Stimulated activated naive CD8-positive, alpha-beta T cell treated with anti-CD3 and anti-CD28 coated beads, Interleukin-15, Interleukin-2, amounts not matched to agents 100 U/mL and 50 U/mL, for 24 hours (primary cell): Measurements from ENCODE around the gene GGTLC2.
A peak's percentile ranks its signal among the peaks of the same experiment; 100 is the strongest.
"Not testable (repeated sequence)": the region's sequence is repeated elsewhere in the genome, so short reads cannot be mapped to it uniquely, and the experiment has no call there.

ENCODE experiments used
- ATAC-seq: fragments of 150-1000 bp; cut with Tn5 transposase; one replicate; pipeline ENCODE4 v1.10.0; 2021
- DNase-seq: peaks from one replicate; pipeline ENCODE4 v3.0.0; 2021

The GGTLC2 gene

DNA sequence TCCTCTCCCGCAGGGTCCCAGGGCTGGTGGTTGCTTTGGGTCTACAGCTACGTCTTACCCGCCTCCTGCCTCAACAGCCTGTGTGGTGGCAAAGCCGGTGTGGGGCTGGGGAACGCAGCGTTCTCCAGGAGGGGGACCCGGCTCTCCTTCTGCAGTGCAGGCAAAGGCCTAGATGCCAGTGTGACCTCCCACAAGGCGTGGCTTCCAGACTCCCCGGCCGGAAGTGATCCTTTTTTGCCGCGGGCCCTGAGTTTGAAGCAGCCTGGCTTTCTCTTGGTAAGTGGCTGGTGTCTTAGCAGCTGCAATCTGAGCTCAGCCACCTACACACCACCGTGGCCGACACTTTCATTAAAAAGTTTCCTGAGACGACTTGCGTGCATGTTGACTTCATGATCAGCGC, 6.1 kb upstream of the GGTLC2 start:
- DNase-seq, ATAC-seq: not testable (repeated sequence)

DNA sequence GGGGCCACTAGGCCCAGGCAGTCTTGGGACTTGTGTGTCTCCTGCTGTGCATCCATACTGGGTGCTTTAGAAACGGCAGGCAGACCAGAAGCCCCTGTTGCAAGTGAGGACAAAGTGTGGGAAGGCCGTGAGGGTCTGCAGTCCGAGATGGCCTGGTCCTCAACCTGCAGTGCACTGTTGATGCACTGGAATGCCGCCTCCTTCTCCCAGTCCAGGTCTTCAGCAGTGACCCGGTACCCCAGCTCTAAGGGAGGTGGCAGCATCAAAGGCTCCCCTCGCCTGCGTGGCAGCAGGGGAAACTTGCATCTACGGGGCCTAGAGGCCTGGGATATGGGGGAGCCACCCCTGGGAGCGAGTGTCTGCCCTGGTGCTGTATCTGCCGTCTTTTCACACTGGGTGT, 2.2 kb upstream of the GGTLC2 start:
- ATAC-seq, DNase-seq: not testable (repeated sequence)

DNA sequence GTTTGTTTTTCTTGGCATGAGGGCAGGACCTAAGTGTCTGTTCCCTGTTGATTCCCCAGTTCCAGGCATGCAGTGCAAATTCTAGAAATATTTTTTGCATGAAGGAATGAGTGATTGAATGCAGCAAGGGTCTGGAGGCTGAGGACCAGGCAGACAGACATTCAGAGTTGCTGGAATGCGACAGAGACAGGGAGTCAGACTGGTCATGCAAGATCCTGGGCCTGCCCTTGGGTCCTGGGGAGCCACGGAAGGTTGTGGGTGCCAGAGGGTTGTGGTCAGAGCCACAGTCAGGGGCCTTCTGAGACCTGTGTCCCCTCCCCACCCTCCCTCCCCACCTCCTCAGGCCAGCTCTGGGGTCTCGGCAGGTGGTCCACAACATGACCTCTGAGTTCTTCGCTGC, 1.6 kb downstream of the GGTLC2 start:
- ATAC-seq, DNase-seq: not testable (repeated sequence)

DNA sequence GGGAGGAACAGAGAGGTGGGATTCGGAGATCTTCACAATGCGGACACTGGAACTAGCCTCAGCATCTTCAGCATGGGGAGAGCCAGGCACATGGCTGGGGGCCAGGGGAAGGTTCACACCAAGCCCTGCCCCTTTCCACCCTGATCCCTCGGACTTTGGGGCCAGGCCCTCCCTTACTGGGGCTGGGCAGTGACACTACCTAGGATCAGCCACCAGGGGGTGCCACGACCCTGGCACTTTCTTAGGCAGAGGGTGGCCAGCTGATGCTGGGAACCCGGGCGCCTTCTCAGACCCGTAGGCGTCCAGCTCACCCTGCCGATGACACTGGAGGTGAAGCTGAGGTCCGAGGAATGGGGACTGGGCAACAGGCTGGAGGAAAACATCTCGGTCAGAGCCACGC, 3.5 kb downstream of the GGTLC2 start:
- DNase-seq, ATAC-seq: not testable (repeated sequence)

DNA sequence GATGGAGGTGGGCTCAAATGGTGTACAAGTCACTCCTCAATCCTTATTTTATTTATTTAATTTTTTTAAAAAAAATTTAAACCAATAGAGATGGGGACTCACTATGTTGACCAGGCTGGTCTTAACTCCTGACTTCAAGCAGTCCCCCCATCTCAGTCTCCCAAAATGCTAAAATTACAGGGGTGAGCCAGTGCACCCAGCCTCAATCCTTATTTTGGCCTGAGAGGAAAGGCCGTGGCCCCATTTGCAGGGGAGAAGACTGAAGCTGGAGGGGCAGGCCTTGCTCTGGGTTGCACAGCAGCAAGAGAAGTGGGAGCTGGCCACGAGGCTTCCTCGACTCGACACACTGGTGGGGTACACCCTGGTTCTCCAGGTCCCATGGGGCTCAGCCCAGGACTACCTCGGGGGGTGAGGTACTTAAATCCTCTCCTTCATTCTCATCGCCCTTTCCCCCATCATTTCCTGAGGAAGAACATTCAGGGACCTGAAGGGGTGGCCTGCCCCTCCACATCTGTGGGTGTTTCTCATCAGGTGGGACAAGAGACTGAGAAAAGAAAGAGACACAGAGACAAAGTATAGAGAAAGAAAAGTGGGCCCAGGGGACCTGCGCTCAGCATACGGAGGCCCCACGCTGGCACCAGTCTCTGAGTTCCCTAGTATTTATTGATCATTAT, 4.6 kb downstream of the GGTLC2 start:
- ATAC-seq, DNase-seq: not testable (repeated sequence)

DNA sequence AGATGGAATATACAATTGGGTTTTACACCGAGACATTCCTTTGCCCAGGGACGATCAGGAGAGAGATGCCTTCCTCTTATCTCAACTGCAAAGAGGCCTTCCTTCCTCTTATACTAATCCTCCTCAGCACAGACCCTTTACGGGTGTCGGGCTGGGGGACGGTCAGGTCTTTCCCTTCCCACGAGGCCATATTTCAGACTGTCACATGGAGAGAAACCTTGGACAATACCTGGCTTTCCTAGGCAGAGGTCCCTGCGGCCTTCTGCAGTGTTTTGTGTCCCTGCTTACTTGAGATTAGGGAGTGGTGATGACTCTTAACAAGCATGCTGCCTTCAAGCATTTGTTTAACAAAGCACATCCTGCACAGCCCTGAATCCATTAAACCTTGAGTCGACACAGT, 5.3 kb downstream of the GGTLC2 start:
- DNase-seq, ATAC-seq: not testable (repeated sequence)

DNA sequence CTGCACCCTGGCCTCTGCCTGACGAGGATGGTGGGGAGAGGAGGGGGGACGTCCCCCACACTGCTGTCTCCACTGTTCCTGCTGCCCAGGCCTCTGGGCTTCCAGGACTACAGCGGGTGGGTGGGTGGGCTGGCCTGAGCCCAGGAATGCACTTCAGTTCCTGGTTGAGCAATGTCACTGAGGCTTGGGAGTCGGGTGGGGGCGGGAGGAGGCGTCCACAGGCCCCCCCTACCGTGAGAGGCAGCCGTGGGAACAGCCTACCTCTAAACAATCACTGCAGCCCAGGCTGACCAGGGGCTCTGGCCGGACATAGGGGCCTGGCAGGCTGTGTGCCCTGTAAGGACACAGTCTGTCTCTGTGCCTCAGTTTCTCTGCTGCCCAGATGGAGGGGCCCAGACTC, 6.0 kb downstream of the GGTLC2 start:
- DNase-seq, ATAC-seq: not testable (repeated sequence)

DNA sequence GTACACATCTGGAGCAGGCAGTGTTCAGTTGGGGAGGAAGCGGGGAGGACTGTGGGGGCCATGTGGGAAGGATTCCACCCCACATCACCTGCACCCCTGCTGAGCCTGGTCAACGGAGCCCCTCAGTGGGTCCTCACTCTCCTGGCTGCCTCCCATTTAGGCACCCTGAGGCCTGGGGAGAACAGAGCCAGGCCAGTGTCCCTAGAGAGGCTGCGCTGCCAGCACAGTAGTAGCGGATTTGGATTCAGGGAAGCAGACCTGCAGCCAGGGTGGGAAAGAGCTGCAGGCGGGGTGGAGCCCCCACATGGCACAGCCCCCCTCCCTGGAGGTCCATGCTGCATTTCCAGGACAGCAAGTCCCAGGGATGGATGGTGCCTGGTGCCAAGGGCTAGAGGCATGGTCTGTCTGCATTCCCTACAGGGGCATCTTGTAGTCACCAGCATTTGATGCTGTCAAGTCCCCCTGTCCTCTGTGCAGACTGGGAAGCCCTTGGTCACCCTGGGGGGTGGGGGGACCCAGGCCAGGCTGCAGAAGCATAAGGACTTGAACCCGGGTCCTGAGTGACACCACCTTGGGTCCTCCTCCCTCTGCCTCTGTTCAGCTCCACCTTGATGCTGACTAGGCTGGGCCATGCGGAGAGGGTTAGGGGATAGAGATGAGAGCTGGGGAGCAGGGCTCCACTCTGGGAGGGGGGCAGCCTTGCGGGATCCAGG, 6.5 kb downstream of the GGTLC2 start:
- ATAC-seq, DNase-seq: not testable (repeated sequence)

DNA sequence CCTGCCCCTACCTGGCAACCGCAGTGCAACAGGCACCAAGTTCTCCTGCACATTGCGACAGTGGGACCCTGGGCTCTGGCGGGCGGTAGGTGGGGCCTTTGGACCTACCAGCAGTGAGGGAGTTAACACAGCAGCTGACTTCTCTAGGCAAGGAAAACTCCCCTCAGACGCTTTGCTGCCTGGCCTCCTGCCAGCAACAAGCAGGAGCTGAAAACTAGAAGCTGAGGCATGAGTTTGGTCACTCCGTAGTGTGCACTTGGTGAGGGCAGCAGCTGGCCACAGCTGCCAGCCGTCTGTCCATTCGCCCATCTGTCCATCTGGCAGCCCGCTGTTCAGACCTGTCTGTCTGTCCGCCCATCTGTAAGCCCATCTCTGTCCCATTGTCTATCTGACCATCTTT, 7.2 kb downstream of the GGTLC2 start:
- not testable (repeated sequence) for DNase-seq, ATAC-seq

DNA sequence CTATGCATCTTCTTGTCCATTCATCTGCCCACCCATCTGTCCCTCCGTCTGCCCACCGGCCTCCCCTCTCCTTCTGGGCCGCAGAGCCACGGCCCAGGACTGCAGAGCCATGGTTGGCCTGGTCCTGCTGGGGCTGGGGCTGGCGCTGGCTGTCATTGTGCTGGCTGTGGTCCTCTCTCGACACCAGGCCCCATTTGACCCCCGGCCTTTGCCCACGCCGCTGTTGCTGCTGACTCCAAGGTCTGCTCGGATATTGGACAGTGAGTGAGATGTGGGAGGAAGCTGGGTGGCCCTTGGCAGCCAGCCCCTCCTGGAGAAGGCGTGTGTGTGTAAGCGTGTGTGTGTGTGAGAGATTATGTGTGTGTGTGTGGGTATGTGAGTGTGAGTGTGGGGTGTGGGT, 7.7 kb downstream of the GGTLC2 start:
- not testable (repeated sequence) for ATAC-seq

DNA sequence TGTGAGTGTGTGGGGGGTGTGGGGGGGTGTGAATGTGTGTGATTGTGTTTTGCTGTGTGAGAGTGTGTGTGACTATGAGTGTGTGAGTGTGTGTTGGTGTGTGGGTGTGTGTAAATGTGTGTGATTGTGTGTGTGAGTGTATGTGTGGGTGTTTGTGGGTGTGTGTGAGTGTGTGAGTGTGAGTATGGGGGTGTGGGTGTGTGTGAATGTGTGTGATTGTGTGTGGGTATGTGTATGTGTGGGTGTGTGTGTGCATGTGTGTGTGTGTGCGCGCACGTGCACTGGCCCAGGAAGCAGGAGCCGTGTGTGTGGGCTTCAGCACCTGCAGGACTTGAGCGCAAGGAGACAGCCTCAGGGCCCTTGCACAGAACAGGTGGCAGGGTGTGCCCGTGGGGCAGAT, 8.2 kb downstream of the GGTLC2 start:
- ATAC-seq, DNase-seq: not testable (repeated sequence)

More for the DNA sequence above, 7.7 kb downstream of the GGTLC2 start:
- DNase-seq, result not testable (repeated sequence)

DNA sequence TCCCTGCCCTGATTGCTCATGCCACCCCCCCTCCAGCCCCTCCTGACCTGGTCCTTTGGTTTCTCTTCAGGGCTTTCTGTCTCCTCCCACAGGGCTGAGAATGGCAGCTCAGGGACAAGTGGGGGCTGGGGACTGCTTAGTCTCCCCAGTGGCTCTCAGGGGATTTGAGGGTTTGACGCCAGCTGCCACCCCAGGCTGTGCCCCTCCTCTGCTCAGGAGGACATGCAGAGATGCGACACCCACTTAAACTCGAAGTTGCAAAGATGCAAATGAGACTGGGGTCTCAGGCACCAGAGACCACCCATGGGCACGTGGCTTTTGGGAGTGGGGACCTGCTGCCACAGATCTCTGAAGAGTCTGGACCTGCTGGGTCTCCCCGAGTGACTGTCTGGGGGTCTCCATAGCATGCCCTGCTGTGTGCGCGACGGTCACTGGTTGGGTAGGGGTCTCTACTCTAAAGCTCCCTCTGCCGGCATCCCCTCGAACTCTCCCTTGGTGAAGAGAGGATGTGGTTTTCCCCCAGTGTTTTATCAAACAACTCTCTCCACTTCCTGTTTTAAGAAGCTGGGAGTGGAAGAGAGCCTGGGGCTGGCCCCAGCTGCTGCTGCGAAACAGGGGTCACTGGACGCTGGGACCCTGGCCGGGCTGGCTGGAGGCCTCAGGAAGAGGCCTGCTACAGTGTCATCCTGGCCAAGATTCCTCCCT, 9.4 kb downstream of the GGTLC2 start:
- not testable (repeated sequence) for ATAC-seq

DNA sequence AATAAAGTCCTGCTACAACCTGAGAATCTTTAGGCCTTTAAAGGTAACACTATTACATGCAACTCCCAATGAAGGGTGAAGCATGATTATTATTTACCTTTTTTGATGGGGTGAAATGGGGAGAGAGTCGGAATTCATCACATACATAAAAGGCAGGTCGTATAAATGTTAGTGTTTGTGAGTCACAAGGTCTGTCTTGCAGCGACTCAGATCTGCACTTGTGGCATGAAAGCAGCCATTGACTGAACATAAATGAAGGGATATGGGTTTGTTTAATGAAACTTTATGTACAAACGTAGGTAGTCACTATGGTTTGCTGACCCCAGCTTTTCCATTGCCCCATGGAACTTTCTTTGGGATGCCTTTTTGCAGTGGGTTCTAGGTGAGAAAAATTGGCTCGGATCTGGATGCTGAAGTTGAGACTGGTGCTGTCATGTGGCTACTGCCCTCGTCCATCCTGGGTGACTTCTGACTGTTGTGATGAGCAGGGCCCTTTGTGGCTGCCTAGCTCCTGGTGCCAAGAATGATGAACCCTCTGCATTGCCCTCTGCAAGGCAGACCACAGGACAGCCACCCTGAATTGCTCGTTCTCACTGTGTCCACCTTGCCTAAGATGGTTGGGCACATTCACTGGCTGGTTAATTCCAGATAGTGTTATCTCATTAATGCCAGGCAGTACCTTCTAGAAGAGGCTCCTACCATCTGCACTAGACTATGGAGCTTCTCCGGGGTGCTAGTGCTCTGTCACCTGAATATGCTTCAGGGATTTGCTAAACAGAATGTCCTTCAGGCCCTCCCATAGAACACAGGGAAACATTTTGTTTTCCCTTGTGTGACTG, 11.3 kb downstream of the GGTLC2 start:
- no peak for DNase-seq
- no peak for ATAC-seq

More for the DNA sequence above, 9.4 kb downstream of the GGTLC2 start:
- not testable (repeated sequence) for DNase-seq

DNA sequence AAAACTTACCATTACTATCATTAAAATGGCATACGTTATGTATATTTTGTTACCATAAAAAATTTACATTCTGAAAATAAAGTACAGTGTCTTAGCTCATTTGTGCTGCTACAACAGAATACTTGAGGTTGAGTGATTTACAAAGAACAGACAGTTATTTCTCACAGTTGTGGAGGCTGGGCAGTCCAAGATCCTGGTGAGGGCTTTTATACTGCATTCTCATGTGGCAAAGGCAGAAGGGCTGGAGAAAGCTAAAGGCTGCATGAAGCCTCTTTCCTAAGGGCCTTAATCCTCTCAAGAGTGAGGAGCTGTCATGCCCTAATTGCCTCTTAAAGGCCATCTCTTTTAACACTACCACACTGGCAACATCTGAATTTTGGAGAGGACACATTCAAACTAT, 13.3 kb downstream of the GGTLC2 start:
- no peak for ATAC-seq
- DNase-seq, result no peak

DNA sequence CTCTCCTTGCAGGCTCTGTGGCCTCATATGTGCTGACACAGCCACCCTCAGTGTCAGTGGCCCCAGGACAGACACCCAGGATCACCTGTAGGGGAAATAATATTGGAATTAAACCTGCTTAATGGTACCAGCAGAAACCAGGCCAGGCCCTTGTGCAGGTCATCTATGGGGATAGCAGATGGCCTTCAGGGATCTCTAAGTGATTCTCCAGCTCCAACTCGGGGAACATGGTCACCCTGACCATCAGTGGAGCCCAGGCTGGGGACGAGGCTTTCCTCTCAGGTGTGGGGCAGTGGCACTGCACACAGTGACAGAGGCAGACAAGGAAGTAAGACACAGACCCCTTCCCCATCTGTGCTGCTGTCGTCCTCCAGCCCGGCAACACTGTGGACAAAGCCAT, 16.9 kb downstream of the GGTLC2 start:
- no peak for ATAC-seq
- DNase-seq, result no peak

DNA sequence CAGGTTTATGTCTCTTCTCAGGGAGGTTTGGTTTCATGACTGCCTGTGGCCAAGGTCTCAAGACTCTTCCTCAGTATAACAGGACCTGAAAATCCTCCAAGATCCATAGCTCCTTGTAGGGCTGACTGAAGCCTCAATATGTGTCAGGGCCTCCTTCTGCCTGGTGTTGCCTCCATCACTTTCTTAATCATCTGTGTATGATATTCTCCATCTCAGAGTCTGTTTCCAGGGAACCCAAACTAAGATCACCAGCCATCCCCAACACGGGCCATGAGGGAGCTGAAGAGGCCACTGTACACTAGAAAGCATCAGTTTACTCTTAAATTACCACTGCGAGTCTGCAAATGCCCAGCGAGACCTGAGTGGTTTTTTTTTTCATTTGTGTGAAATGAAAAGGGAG, 17.7 kb downstream of the GGTLC2 start:
- no peak for DNase-seq
- no peak for ATAC-seq

DNA sequence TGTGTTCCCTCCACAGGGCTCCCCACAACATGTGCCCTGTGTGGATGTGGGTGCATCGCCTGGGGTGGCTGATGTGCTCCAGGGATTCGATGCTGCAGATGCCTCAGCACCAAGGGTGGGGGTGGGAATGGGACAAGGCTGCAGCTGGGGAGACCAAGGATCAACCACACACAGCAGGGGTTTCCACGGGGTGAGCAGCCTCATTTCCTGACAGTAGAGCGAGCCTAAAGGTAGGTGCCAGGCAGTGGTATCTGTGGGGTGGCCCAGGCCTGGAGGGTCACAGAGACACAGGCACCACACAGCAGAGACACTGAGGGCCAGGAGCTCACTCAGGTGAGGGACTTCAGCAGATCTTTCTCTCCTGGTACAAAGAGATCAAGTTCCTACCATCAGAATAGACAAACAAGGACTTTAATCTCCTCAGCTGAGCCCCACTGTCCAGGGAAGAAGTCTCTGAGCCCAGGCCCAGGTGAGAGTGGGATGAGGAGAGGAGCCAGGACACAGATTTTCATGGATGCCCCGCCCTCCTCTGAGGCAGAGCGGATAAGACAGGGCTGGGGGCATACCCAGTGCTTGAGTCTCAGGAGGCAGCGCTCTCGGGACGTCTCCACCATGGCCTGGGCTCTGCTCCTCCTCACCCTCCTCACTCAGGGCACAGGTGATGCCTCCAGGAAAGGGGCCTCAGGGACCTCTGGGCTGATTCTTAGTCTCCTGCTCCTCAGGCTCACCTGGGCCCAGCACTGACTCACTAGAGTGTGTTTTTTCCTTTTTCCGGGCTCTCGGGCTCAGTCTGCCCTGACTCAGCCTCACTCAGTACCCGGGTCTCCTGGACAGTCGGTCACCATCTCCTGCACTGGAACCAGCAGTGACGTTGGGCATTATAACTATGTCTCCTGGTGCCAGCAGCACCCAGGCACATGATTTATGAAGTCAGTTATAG, 19.7 kb downstream of the GGTLC2 start:
- no peak for ATAC-seq

DNA sequence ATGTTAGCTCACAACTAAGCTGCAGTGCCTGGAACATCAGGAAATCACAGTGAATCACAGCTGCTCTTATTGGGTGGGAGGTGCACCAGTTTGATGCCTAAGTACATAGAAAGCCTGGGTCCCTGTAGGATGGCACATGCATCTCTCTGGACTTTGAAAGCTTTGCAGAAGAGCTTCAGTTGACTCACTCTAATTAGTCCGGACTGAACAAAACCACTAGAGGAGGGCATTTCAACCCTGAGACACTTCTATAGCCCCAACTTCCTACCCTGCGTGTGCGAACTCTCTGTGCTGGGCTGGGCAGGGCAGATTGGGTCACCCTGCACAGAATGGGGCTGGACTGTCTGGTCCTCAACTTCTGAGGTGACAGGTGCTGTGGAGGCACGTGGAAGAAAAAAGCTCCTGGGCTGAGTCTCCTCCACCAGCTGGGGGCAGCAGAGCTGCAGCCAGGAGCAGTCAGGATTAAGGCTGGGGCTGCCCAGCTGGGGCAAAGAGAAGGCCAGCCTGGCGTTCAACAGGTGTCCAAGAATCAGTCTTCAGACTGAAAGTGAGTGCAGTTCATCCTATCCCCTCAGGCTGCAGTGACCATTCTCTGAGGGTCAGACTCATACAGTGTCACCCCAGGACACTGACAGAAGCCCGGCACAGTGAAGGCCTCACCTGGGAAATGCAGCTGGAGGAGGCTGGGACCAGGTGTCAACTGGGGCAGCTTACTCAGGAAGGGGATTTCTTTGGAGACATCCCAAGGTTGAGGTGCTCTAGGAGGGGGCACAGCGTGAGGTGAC, 22.1 kb downstream of the GGTLC2 start:
- DNase-seq (peak; percentile 27), ATAC-seq (no peak)

More for the DNA sequence above, 19.7 kb downstream of the GGTLC2 start:
- DNase-seq, result no peak

DNA sequence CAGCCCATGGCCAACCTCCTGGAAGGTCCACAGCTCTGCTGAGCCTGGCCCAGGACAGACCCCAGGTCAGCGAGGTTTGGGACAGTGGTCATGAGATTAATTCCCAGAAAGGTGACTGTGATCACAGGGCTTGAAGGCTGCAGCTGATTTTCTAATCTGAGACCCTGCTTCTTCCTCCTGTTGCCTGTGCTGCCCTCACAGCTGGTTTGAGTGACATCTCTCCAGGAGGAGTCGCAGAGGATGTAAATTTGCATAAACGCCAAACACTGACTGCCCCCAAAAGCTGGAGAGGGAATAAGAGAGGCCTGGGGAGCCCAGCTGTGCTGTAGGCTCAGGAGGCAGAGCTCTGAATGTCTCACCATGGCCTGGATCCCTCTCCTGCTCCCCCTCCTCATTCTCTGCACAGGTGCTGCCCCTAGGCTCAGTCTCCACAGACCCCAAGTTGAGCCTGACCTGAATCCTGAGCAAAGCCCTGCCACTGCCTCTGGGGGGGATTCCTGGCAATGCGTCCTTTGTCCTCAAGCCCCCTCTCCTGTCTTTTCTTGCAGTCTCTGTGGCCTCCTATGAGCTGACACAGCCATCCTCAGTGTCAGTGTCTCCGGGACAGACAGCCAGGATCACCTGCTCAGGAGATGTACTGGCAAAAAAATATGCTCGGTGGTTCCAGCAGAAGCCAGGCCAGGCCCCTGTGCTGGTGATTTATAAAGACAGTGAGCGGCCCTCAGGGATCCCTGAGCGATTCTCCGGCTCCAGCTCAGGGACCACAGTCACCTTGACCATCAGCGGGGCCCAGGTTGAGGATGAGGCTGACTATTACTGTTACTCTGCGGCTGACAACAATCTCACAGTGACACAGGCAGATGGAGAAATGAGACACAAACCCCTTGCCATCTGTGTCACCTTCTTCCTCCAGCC, 23.8 kb downstream of the GGTLC2 start:
- no peak for ATAC-seq
- no peak for DNase-seq
